HepG2 (cell line): ENCODE results near the gene HDAC10. TPM values are rescaled to one million over a fixed set of nuclear protein-coding genes. Genes with fewer than 3 reads are reported as not detected.

Experiments used
- ASH2L ChIP-seq: fragments of 300-600, 200-600 bp; sonication (generic); IDR thresholded peaks from 2 replicates; pipeline ENCODE4 v1.7.0; 2017; ENCODE audit warnings: low read depth, mild to moderate bottlenecking, moderate library complexity, mixed read lengths, low read length; ENCODE audit not compliant: insufficient read length
- CBFB ChIP-seq: sonication (generic); formaldehyde crosslinking; IDR thresholded peaks from 2 replicates; pipeline ENCODE4 v1.4.0; 2020; ENCODE audit warnings: missing genetic modification reagents
- MED8 ChIP-seq: sonication (generic); formaldehyde crosslinking; IDR thresholded peaks from 2 replicates; pipeline ENCODE4 v1.8.1; 2023; ENCODE audit warnings: mild to moderate bottlenecking, missing genetic modification reagents; ENCODE audit not compliant: insufficient replicate concordance
- YEATS2 ChIP-seq: sonication (generic); formaldehyde crosslinking; IDR thresholded peaks from 2 replicates; pipeline ENCODE4 v1.4.0; 2020; ENCODE audit warnings: missing genetic modification reagents, borderline replicate concordance
- ZBTB3 ChIP-seq: sonication (generic); formaldehyde crosslinking; IDR thresholded peaks from 2 replicates; pipeline ENCODE4 v1.4.0; 2020; ENCODE audit warnings: low read depth, mild to moderate bottlenecking, moderate library complexity, missing genetic modification reagents, borderline replicate concordance
- ZIK1 ChIP-seq: sonication (generic); formaldehyde crosslinking; IDR thresholded peaks from 2 replicates; pipeline ENCODE4 v1.5.0; 2020; ENCODE audit warnings: mild to moderate bottlenecking, low read depth, missing genetic modification reagents, borderline replicate concordance
- ZNF331 ChIP-seq: sonication (generic); formaldehyde crosslinking; IDR thresholded peaks from 2 replicates; pipeline ENCODE4 v1.4.0; 2020; ENCODE audit warnings: missing genetic modification reagents
- ZNF605 ChIP-seq: sonication (generic); formaldehyde crosslinking; IDR thresholded peaks from 2 replicates; pipeline ENCODE4 v1.8.0; 2022; ENCODE audit warnings: mild to moderate bottlenecking, missing genetic modification reagents
- ZNF703 ChIP-seq: sonication (generic); formaldehyde crosslinking; IDR thresholded peaks from 2 replicates; pipeline ENCODE4 v1.5.1; 2020; ENCODE audit warnings: missing genetic modification reagents, mild to moderate bottlenecking, moderate library complexity, borderline replicate concordance
- ZNF772 ChIP-seq: sonication (generic); formaldehyde crosslinking; IDR thresholded peaks from 2 replicates; pipeline ENCODE4 v1.5.0; 2020; ENCODE audit warnings: mild to moderate bottlenecking, missing genetic modification reagents
- ZNF839 ChIP-seq: sonication (generic); formaldehyde crosslinking; IDR thresholded peaks from 2 replicates; pipeline ENCODE4 v1.4.0; 2020; ENCODE audit warnings: missing genetic modification reagents, mild to moderate bottlenecking, borderline replicate concordance
- polyA plus RNA-seq, 8 experiments: library from polyadenylated mRNA; depleted of rRNA in 3 of 8; stranded (reverse) in 7 of 8; unstranded in 1 of 8; fragments of >200 nt; fragmentation: Illumina TruSeq in 4 of 8; extraction: Trizol in 4 of 8; gene quantifications; 2 replicates each; pipeline versions ENCODE4 v1.2.1 to v1.2.3, GENCODE V29; 2011 to 2016; ENCODE audit warnings: low read depth in 4 of 8, missing spikeins in 1 of 8, mixed read lengths in 1 of 8; ENCODE audit not compliant: insufficient read depth in 1 of 8
- total RNA-seq, 5 experiments: library from RNA; depleted of rRNA; stranded (reverse); fragments of >200 nt; fragmentation: Illumina TruSeq; extraction: Trizol; gene quantifications; 2 replicates each; pipeline ENCODE4 v1.2.3, GENCODE V29; 2016; ENCODE audit warnings: low read depth in 1 of 5
- TF ChIP-seq, protein P1 (sequence below): IDR thresholded peaks from 2 replicates; pipeline ENCODE4 v1.6.1; 2016; ENCODE audit warnings: mild to moderate bottlenecking, missing biosample characterization, missing genetic modification reagents
- TF ChIP-seq, protein P2 (sequence below): sonication (generic); formaldehyde crosslinking; IDR thresholded peaks from 2 replicates; pipeline ENCODE4 v1.5.0; 2020; ENCODE audit warnings: mild to moderate bottlenecking, missing genetic modification reagents, borderline replicate concordance
- TF ChIP-seq, protein P3 (sequence below): sonication (generic); formaldehyde crosslinking; IDR thresholded peaks from 2 replicates; pipeline ENCODE4 v1.4.0; 2020; ENCODE audit warnings: missing genetic modification reagents, borderline replicate concordance
- TF ChIP-seq, protein P4 (sequence below): sonication (generic); formaldehyde crosslinking; IDR thresholded peaks from 2 replicates; pipeline ENCODE4 v1.4.0; 2020; ENCODE audit warnings: missing genetic modification reagents
- TF ChIP-seq, protein P5 (sequence below): IDR thresholded peaks from 2 replicates; pipeline ENCODE4 v1.6.1; 2016; ENCODE audit warnings: missing biosample characterization, missing genetic modification reagents, low read depth

HDAC10 gene
- total and polyA plus RNA-seq, 2 of the 13 experiments (the other 11 are each of a cell fraction or from before 2014, with no cell fraction given), result 13.9 to 14.9 TPM

DNA sequence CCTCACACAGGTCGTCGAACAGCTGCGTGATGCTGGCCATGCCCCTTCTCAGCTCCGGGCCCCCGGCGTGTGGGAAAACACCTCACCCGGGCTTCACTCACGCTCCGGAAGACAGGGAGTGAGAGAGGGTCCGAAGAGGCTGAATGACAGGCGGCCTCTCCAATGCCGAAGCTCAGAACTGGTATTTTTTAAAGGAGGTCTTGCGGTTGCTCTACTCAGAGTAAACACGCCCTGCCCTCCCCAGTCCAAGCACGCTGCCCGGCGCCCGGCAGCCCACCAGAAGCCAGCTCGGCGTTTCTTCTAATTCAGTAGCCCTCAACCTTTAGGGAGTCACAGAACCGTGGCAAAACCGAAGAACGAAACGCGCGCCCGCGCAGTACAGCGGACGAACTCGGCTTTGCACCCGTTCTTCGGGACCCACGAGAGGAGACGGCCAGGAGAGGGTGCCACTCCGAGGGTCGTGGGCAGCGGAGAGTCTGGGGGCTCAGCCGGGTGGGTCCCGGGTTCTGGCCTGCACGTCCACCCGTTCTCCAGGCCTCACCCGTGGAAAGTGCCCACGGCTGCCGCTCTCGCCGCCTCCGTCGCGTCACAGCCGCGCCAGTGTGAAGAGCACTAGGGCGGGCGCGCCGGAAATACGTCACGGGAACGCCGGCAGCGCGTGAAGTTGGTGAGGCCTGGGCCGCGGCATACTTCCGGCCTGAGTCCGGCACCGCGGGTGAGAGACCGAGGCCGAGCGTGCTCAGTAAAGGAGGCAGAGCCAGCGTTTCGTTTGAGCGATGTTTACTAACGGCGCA is 6.4 kb downstream of the HDAC10 start, which contains the start of gene TUBGCP6 (continued):
- TF ChIP-seq ZNF839 (CRISPR knock-in tag) (0 out of 2 replicates have a peak, but pooled peaks have one; percentile 59), ZNF331 (CRISPR knock-in tag) (peak; percentile 73; the same call in 1 of the 2 replicates), ASH2L (peak; percentile 95), MED8 (CRISPR knock-in tag) (peak; percentile 57), ZNF605 (CRISPR knock-in tag) (no peak), YEATS2 (CRISPR knock-in tag) (peak; percentile 97), ZIK1 (CRISPR knock-in tag) (no peak; the same call in 1 of the 2 replicates), ZBTB3 (CRISPR knock-in tag) (0 out of 2 replicates have a peak, but pooled peaks have one; percentile 62), CBFB (CRISPR knock-in tag) (peak; percentile 84), ZNF703 (CRISPR knock-in tag) (no peak), ZNF772 (peak; percentile 67)
- TF ChIP-seq, protein P1, sequence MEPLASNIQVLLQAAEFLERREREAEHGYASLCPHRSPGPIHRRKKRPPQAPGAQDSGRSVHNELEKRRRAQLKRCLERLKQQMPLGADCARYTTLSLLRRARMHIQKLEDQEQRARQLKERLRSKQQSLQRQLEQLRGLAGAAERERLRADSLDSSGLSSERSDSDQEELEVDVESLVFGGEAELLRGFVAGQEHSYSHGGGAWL (CRISPR knock-in tag), result 0 out of 2 replicates have a peak, but pooled peaks have one; percentile 37
- TF ChIP-seq, protein P2, sequence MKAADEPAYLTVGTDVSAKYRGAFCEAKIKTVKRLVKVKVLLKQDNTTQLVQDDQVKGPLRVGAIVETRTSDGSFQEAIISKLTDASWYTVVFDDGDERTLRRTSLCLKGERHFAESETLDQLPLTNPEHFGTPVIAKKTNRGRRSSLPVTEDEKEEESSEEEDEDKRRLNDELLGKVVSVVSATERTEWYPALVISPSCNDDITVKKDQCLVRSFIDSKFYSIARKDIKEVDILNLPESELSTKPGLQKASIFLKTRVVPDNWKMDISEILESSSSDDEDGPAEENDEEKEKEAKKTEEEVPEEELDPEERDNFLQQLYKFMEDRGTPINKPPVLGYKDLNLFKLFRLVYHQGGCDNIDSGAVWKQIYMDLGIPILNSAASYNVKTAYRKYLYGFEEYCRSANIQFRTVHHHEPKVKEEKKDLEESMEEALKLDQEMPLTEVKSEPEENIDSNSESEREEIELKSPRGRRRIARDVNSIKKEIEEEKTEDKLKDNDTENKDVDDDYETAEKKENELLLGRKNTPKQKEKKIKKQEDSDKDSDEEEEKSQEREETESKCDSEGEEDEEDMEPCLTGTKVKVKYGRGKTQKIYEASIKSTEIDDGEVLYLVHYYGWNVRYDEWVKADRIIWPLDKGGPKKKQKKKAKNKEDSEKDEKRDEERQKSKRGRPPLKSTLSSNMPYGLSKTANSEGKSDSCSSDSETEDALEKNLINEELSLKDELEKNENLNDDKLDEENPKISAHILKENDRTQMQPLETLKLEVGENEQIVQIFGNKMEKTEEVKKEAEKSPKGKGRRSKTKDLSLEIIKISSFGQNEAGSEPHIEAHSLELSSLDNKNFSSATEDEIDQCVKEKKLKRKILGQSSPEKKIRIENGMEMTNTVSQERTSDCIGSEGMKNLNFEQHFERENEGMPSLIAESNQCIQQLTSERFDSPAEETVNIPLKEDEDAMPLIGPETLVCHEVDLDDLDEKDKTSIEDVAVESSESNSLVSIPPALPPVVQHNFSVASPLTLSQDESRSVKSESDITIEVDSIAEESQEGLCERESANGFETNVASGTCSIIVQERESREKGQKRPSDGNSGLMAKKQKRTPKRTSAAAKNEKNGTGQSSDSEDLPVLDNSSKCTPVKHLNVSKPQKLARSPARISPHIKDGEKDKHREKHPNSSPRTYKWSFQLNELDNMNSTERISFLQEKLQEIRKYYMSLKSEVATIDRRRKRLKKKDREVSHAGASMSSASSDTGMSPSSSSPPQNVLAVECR (CRISPR knock-in tag), result peak; percentile 96
- TF ChIP-seq, protein P3, sequence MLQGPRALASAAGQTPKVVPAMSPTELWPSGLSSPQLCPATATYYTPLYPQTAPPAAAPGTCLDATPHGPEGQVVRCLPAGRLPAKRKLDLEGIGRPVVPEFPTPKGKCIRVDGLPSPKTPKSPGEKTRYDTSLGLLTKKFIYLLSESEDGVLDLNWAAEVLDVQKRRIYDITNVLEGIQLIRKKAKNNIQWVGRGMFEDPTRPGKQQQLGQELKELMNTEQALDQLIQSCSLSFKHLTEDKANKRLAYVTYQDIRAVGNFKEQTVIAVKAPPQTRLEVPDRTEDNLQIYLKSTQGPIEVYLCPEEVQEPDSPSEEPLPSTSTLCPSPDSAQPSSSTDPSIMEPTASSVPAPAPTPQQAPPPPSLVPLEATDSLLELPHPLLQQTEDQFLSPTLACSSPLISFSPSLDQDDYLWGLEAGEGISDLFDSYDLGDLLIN (CRISPR knock-in tag), result 0 out of 2 replicates have a peak, but pooled peaks have one; percentile 37
- TF ChIP-seq, protein P4, sequence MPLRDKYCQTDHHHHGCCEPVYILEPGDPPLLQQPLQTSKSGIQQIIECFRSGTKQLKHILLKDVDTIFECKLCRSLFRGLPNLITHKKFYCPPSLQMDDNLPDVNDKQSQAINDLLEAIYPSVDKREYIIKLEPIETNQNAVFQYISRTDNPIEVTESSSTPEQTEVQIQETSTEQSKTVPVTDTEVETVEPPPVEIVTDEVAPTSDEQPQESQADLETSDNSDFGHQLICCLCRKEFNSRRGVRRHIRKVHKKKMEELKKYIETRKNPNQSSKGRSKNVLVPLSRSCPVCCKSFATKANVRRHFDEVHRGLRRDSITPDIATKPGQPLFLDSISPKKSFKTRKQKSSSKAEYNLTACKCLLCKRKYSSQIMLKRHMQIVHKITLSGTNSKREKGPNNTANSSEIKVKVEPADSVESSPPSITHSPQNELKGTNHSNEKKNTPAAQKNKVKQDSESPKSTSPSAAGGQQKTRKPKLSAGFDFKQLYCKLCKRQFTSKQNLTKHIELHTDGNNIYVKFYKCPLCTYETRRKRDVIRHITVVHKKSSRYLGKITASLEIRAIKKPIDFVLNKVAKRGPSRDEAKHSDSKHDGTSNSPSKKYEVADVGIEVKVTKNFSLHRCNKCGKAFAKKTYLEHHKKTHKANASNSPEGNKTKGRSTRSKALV (CRISPR knock-in tag), result peak; percentile 54; the same call in 1 of the 2 replicates
- TF ChIP-seq, protein P5, sequence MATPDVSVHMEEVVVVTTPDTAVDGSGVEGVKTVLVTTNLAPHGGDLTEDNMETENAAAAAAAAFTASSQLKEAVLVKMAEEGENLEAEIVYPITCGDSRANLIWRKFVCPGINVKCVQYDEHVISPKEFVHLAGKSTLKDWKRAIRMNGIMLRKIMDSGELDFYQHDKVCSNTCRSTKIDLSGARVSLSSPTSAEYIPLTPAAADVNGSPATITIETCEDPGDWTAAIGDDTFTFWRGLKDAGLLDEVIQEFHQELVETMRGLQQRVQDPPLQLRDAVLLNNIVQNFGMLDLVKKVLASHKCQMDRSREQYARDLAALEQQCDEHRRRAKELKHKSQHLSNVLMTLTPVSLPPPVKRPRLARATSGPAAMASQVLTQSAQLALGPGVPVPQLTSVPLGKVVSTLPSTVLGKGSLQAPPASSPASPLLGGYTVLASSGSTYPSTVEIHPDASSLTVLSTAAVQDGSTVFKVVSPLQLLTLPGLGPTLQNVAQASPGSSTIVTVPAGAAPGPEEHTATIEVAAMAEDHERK (CRISPR knock-in tag), result peak; percentile 70
